ENCODE results near the gene CDC25A. TPM values are rescaled to one million over a fixed set of nuclear protein-coding genes. Genes with fewer than 3 reads are reported as not detected.
"Not testable (repeated sequence)": the region's sequence is repeated elsewhere in the genome, so short reads cannot be mapped to it uniquely, and the experiment has no call there.

The CDC25A gene
- total and polyA plus RNA-seq, 9 of the 15 experiments (the other 6 are each of a cell fraction or from before 2014, with no cell fraction given) = 3.4 to 61.3 (median 51.8) TPM

- BruUV-seq (replicated peaks); H3K27me3 ChIP-seq (ENCODE audit: control insufficient read depth in 2 of 2, insufficient read depth in 2 of 2, low read length in 2 of 2); intact Hi-C loops (cut with micrococcal nuclease); DNase-seq (ENCODE audit: extremely low read depth in 1 of 4, low spot score in 3 of 4); H3K36me3 ChIP-seq (ENCODE audit: control insufficient read depth, insufficient read depth, low read length); H3K79me2 ChIP-seq (ENCODE audit: control insufficient read depth, insufficient read depth, low read length); H3K9ac ChIP-seq (ENCODE audit: insufficient read depth in 1 of 2, low read depth in 2 of 2, low read length in 2 of 2); CTCF ChIA-PET (ENCODE audit: low intra/inter-chr PET ratio); in situ Hi-C loops (cut with MboI); ATAC-seq; H3K9me1 ChIP-seq (ENCODE audit: control insufficient read depth, insufficient read depth, low read length); H3K4me1 ChIP-seq (replicated peaks in 1 of 2; ENCODE audit: control insufficient read depth in 2 of 2, insufficient read depth in 2 of 2, low read length in 2 of 2); H3K9me3 ChIP-seq (replicated peaks; ENCODE audit: control insufficient read depth, insufficient read depth, low read depth, low read length); H3K27ac ChIP-seq (ENCODE audit: extremely low read depth, low read depth, low read length); FAIRE-seq; H3K4me2 ChIP-seq (ENCODE audit: insufficient read depth, low read length); POLR2A ChIA-PET; H4K20me1 ChIP-seq (replicated peaks; ENCODE audit: control insufficient read depth, insufficient read depth, low read length); H3K4me3 ChIP-seq; H2AFZ ChIP-seq (ENCODE audit: low read depth, low read length): not testable (repeated sequence)
- 50% methylated on average over 3 of the region's 36 CpGs for WGBS (ENCODE audit: insufficient coverage, low coverage, missing lambda C conversion rate)
Measured at GRCh38 chr3:48211776-48212175, 23.6 kb upstream of the CDC25A start.

GRCh38 chr3:48210534-48210933, 22.3 kb upstream of the CDC25A start:
- H3K4me3 ChIP-seq; H3K36me3 ChIP-seq (ENCODE audit: control insufficient read depth, insufficient read depth, low read length); intact Hi-C loops (cut with micrococcal nuclease); H3K79me2 ChIP-seq (ENCODE audit: control insufficient read depth, insufficient read depth, low read length); H3K4me2 ChIP-seq (ENCODE audit: insufficient read depth, low read length); CTCF ChIA-PET (ENCODE audit: low intra/inter-chr PET ratio); BruUV-seq (replicated peaks); H4K20me1 ChIP-seq (replicated peaks; ENCODE audit: control insufficient read depth, insufficient read depth, low read length); H3K9me1 ChIP-seq (ENCODE audit: control insufficient read depth, insufficient read depth, low read length); H3K27me3 ChIP-seq (ENCODE audit: control insufficient read depth in 2 of 2, insufficient read depth in 2 of 2, low read length in 2 of 2); ATAC-seq; FAIRE-seq; H3K9me3 ChIP-seq (replicated peaks; ENCODE audit: control insufficient read depth, insufficient read depth, low read depth, low read length); H3K4me1 ChIP-seq (replicated peaks in 1 of 2; ENCODE audit: control insufficient read depth in 2 of 2, insufficient read depth in 2 of 2, low read length in 2 of 2); H3K27ac ChIP-seq (ENCODE audit: extremely low read depth, low read depth, low read length); H3K9ac ChIP-seq (ENCODE audit: insufficient read depth in 1 of 2, low read depth in 2 of 2, low read length in 2 of 2); H2AFZ ChIP-seq (ENCODE audit: low read depth, low read length); DNase-seq (ENCODE audit: extremely low read depth in 1 of 4, low spot score in 3 of 4); in situ Hi-C loops (cut with MboI): not testable (repeated sequence)
- WGBS (ENCODE audit: insufficient coverage, low coverage, missing lambda C conversion rate) = 77% methylated on average over 29 of the region's 48 CpGs
- POLR2A ChIA-PET = interaction anchor here (0.6 kb wide), 1 partner anchor 233 kb away, joined by 3 read pairs; no protein-coding TSS in a partner anchor
